ENCODE data around the gene THSD7A.

DNA sequence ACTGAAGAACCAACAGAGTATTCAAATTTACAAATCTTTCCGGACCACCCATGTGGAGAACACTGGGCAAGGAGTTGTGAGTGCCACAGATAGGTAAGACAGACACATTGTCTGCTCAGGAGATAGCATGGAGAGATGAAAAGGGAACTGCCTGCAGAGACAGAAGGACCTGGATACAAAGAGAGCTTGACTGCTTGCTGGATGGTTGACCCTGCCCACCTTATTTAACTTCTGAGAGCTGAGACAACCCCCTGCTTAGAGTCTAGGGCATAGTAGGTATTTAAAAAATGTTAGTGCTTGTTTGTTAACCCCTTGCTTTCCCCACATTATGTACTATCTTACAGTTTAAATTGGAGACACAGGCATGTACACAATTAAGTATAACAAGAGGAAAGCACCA is 314.1 kb downstream of the THSD7A start:
- TF ChIP-seq POLR2AphosphoS5 (IDR thresholded peaks at IDR 0.05; ENCODE audit: borderline replicate concordance, low read depth, low read length) (no peak), EZH2 (IDR thresholded peaks at IDR 0.05) (no peak), FOXP2 (optimal IDR thresholded peaks at IDR 0.05; ENCODE audit: control extremely low read depth, extremely low read length, insufficient read depth) (no peak)

All from SK-N-MC (cell line).